ENCODE measurements around the gene RACK1. TPM values are rescaled to one million over a fixed set of nuclear protein-coding genes. Genes with fewer than 3 reads are reported as not detected.
A peak's percentile ranks its signal among the peaks of the same experiment; 100 is the strongest.

Gene RACK1
- total RNA-seq, 1 donor from 2014 or later = 7,283 TPM

DNA sequence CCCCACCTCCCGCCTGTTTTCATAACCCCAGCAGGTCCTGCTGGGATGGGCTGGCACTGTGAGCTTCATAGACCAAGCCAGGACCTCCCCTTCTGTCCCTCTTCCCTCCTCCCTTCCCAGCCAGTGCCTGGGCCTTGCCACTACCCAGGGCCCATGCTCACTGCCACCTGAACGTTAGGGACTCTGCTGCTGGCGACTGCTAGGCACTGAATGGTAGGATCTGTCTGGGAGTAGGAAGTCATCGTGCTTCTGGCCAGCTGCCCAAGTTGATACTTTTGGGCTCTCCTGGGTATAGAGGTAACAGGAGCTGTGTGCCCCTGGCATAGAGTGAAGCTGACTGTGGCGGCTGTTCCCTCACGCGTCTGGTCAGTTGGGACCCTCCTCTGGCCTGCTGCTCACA lies 12.3 kb downstream of the RACK1 start:
- H3K36me3 ChIP-seq (ENCODE audit: control insufficient read depth, insufficient read depth, low read length) = peaks cover 7% of the 10 kb centered on the region
- DNase-seq (ENCODE audit: low read depth) (no peak), FAIRE-seq (no peak)
- no peak for TF ChIP-seq CTCF (IDR thresholded peaks at IDR 0.05; ENCODE audit: insufficient read depth, low read length, severe bottlenecking)
- no peaks in the 10 kb centered on the region for H3K27me3 ChIP-seq (ENCODE audit: control insufficient read depth, insufficient read depth, low read length)
- no peak overlapping the region for H3K4me3 ChIP-seq (ENCODE audit: low read depth, low read length)

DNA sequence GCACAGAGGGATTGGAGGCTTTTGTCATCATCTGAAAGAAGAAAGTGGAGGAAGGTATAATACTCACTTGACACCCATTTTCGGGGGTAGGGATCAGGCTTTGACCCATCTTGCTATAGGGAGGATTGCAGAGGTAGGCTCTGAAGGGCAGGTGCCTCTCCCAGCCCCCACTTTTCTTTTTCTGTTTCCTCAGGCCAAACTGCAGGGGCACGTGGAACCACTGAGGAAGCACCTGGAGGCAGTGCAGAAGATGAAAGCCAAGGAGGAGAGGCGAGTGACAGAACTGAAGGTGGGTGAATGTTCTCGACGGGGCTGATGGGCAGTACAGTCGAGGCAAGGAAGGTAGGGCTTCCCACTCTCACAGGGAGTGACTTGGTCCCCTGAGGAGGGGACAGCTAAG lies 13.2 kb downstream of the RACK1 start:
- H3K27me3 ChIP-seq (ENCODE audit: control insufficient read depth, insufficient read depth, low read length) = no peaks in the 10 kb centered on the region
- peaks cover 7% of the 10 kb centered on the region for H3K36me3 ChIP-seq (ENCODE audit: control insufficient read depth, insufficient read depth, low read length)
- FAIRE-seq (no peak), DNase-seq (ENCODE audit: low read depth) (no peak)
- no peak overlapping the region for H3K4me3 ChIP-seq (ENCODE audit: low read depth, low read length)
- TF ChIP-seq CTCF (IDR thresholded peaks at IDR 0.05; ENCODE audit: insufficient read depth, low read length, severe bottlenecking) = no peak

DNA sequence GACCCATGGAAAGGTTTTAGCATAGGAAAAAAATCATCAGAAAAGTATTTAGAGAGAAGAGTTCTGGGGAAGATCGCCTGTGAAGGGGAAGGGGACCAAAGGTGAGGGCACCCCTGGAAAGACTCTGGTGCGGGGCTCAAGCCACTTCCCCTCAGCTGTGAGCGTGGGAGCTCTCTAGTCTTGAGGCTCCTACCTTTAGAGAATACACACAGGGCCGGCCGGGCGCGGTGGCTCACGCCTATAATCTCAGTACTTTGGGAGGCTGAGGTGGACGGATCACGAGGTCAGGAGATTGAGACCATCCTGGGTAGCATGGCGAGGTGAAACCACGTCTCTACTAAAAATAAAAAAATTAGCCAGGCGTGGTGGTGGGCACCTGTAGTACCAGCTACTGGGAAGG lies 13.7 kb downstream of the RACK1 start:
- Histone ChIP-seq H3K4me3 (ENCODE audit: low read depth, low read length) (no peak overlapping the region), H3K36me3 (ENCODE audit: control insufficient read depth, insufficient read depth, low read length) (peaks cover 7% of the 10 kb centered on the region), H3K27me3 (ENCODE audit: control insufficient read depth, insufficient read depth, low read length) (no peaks in the 10 kb centered on the region)
- no peak for FAIRE-seq
- DNase-seq (ENCODE audit: low read depth) = no peak
- TF ChIP-seq CTCF (IDR thresholded peaks at IDR 0.05; ENCODE audit: insufficient read depth, low read length, severe bottlenecking) = no peak

DNA sequence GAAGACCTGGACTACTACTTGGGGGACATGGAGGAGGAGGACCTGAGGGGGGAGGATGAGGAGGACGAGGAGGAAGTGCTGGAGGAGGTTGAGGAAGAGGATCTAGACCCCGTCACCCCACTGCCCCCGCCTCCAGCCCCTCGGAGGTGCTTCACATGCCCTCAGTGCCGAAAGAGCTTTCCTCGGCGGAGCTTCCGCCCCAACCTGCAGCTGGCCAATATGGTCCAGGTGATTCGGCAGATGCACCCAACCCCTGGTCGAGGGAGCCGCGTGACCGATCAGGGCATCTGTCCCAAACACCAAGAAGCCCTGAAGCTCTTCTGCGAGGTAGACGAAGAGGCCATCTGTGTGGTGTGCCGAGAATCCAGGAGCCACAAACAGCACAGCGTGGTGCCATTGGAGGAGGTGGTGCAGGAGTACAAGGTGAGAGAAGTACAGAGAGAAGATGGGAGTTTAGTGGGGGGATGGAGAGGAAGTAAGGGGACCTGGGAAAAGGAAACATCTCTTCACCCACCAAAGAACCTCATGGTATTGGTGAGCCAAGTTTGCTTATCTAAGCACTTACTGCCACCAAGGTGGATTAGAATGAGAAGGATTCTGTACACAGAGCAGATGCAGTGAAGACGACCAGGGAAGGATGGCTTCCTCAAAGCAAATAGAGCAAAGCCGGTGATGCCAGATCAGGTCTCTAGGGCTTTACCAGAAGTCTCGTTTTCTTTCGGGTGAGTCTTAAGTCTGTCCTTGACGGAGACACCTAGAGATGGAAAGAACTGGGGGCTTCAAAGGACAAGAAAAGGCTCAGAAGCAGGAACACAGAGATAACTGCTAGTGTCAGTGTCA lies 19.1 kb downstream of the RACK1 start:
- H3K4me3 ChIP-seq (ENCODE audit: low read depth, low read length) = peak overlapping the region; percentile 69
- no peak for TF ChIP-seq CTCF (IDR thresholded peaks at IDR 0.05; ENCODE audit: insufficient read depth, low read length, severe bottlenecking)
- FAIRE-seq = no peak

GRCh38 chr5:181223729-181224389 lies 19.8 kb downstream of the RACK1 start:
- H3K4me3 ChIP-seq (ENCODE audit: low read depth, low read length) = peak overlapping the region; percentile 69
- peaks cover 1% of the 10 kb centered on the region for H3K36me3 ChIP-seq (ENCODE audit: control insufficient read depth, insufficient read depth, low read length)
- DNase-seq (ENCODE audit: low read depth) (no peak), FAIRE-seq (no peak)
- TF ChIP-seq CTCF (IDR thresholded peaks at IDR 0.05; ENCODE audit: insufficient read depth, low read length, severe bottlenecking) = no peak
- no peaks in the 10 kb centered on the region for H3K27me3 ChIP-seq (ENCODE audit: control insufficient read depth, insufficient read depth, low read length)

More for the DNA sequence above, 19.1 kb downstream of the RACK1 start:
- H3K36me3 ChIP-seq (ENCODE audit: control insufficient read depth, insufficient read depth, low read length) = peaks cover 3% of the 10 kb centered on the region
- DNase-seq (ENCODE audit: low read depth) = no peak
- H3K27me3 ChIP-seq (ENCODE audit: control insufficient read depth, insufficient read depth, low read length) = no peaks in the 10 kb centered on the region
